Skin epidermis (tissue), 12 donors: ENCODE data around the gene CCDC69.

Experiments used
- H3K27ac ChIP-seq, 21 experiments: fragments of 200-600 bp; sonication (generic) in 11 of 21; one replicate each; pipeline ENCODE4 v1.5.0; 2020; ENCODE audit warnings: mild to moderate bottlenecking in 3 of 21, inconsistent platforms in 2 of 21, moderate library complexity in 2 of 21
- H3K4me3 ChIP-seq, 7 experiments: fragments of 200-600 bp; sonication (generic) in 2 of 7; one replicate each; pipeline ENCODE4 v1.5.0; 2020; ENCODE audit warnings: inconsistent platforms in 2 of 7, mild to moderate bottlenecking in 2 of 7, moderate library complexity in 1 of 7

Gene CCDC69

DNA sequence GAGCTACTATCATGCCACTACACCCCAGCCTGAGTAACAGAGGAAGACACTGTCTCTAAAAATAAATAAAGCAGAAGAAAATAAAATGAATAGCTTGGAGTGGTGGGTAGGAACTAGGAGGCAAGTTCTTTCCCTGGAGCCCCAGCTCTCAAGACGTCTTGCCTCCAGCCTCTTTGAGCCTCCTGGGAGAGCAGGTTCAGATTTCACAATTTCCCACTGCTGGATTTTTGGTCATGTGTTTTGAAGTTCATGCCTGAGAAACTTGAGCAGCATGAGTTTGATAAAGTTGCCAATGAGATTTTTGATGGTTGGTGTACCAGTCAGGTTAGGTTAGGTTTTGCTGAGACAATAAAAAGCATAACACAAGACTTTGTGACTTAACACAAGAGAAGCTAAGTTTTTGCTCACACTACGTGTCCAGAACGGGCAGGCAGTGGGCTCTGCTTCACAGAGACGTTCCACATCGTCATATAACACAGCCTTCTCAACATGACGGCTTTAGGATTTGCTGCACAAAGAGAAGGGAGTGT, 4.1 kb upstream of the CCDC69 start:
- Histone ChIP-seq H3K4me3 (no peak overlapping the region), H3K27ac (no peak overlapping the region)

DNA sequence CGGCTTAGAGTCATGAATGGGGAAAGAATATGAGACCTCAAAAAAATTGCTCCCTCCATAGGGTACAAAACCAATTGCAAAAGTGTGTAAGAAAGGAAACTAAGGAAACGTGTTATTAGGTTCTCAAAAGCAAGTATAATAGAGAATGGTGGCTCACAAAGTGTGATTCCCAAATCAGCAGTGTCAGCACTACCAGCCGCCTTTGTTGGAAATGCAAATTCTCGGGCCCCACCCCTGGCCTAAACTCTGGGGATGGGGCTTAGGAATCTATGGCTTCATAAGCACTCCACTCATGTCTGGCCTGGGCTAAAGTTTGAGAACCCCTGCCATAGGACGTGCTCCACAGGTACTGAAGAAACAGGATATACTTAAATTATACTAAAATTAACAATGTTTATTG, 1.6 kb upstream of the CCDC69 start:
- Histone ChIP-seq H3K4me3 (no peak overlapping the region), H3K27ac (no peak overlapping the region)

DNA sequence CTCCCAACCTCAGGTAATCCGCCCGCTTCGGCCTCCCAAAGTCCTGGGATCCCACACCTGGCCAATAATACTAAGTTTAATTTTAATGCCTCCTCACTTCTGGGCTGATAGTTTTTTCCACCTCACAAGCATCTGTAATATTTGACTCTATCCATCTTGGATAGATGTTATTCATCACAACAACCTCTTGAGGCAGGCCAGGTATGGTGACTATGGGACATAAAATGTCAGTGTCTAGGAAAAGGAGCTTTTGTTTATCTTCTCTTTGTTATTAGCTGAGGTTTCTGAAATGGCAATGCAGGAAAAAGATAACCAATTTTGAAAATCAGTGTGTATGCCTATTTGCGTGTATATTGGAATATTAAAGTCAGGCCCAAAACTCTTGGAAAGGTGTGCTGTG, 1.2 kb upstream of the CCDC69 start:
- Histone ChIP-seq H3K27ac (peak overlapping the region in 1 of 21 experiments; percentile 92), H3K4me3 (no peak overlapping the region)

DNA sequence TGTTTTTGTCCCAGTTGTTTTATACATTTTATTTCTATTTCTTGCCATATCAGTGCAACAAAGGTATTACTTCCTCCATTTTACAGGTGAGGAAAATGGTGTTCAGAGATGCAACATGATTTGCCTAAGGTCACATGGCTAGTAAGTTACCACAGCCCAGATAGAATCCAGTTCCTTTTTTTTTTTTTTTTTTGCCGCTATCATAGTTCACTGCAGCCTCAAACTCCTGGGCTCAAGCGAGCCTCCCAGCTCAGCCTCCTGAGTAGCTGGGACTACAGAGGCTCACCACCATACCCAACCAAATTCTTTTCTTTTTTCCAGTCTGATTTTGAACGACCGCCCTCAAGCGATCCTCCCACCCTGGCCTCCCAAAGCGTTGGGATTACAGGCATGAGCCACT, 480 bp upstream of the CCDC69 start:
- peak overlapping the region in 16 of 21 experiments; percentile 46 to 98 (median 87) for H3K27ac ChIP-seq
- H3K4me3 ChIP-seq: peak overlapping the region; percentile 40 to 75 (median 57)

DNA sequence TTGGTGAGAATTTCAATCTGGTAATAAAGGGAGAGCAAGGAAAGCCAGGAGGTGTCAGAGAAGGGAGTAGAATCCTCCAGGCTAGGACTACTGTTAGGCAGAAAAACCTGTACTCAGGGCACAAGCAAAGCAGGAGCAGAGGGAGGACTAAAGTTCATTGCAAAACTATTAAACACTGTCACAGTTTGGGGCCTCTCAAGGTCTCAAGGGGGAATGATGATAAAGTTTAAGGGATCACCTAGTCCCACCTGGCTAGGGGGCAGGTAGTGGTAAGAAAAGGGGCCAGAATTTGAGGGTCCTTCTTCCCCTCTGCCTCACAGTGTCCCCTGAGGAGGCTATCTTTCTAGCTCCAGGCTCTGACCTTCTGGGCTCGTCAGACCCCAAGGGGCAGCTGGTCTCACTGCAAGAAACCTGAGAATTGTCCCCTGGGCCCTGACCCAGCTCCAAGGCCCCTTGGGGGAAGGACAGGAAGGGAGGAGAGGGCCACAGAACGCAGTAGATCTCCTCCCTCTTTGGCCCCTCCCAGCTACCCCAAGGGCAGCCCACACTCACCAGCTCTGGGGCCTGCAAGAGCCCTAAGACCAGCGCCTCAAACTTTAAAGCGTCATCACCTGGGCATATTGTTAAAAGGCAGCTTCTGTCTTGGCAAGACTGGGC, 974 bp downstream of the CCDC69 start:
- peak overlapping the region in 20 of 21 experiments; percentile 46 to 98 (median 84) for H3K27ac ChIP-seq
- peak overlapping the region; percentile 40 to 75 (median 57) for H3K4me3 ChIP-seq

DNA sequence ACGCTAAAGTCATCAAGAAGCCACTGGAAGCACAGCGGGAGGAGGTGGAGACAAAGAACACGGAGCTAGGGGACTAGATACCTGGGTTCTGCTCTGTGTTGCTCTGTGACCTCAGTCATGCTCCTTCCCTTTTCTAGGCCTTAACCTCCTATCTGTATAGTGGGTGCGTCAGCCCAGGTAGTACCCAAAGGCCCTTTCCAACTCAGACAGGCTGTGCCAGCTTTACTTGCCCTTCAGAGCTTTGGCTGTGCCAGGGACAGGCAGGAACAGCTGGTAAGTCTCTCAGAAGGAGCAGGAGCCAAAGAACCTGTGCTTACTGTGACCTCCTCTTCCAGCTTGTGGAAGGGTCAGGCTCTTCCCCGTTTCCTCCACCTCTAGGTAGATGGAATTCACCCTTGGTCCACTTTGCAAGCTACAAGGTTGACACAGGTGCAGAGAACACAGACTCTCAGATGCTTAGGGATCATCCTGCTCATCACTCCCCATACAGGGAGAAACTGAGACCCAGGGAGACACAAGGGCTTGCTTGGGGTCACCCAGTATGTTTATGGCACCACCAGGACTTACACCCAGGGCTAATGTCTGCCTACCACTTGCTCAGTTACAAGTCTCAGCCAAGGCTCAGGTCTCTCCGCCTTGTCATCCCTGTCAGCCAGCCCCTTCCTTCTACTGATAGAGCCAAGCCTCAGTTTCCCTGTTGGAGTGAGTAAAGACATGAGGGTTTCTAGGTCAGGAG, 1.7 kb downstream of the CCDC69 start:
- H3K27ac ChIP-seq: peak overlapping the region in 18 of 21 experiments; percentile 46 to 98 (median 85)
- peak overlapping the region in 6 of 7 experiments; percentile 40 to 75 (median 64) for H3K4me3 ChIP-seq

DNA sequence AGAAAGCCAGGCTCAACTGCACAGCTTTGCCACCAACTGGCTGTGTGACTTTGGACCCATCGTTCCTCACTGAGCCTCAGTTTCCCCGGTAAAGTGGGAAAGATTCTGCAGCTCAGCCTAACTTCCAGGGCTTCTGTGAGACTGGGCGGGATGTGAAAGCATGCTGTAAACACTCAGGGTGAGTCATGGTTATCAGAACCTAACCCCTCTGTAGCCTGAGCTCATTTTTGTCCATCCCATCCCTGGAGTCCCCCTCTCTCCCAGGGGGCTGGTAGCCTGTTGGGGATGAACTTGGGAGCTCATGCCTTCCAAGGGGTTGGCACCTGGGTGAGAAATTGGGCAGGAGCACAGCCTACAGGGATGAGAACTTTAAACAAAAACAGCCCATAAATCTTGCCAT, 2.3 kb downstream of the CCDC69 start:
- peak overlapping the region in 15 of 21 experiments; percentile 5 to 98 (median 88) for H3K27ac ChIP-seq
- peak overlapping the region in 2 of 7 experiments; percentile 43 to 75 for H3K4me3 ChIP-seq

DNA sequence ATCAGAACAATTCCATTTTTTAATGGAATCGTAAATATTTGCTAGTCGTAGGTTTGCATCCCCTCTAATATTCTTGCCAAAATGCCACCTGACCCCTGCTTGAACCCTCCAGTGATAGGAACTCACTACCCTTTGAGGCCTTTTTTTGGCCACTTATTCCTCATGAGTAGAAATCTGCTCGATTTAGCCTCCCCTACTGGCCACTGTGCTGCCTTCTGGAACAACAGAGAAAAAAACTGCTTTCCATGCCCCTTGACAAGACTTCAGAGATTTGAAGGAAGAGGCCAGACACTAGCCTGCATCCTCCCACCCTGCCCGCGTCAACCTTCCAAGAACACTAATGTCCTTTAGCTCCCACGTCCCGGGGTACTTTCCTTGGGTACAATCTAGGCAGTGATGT, 4.1 kb downstream of the CCDC69 start:
- Histone ChIP-seq H3K4me3 (no peak overlapping the region), H3K27ac (peak overlapping the region in 3 of 21 experiments; percentile 29 to 98 (median 92))

DNA sequence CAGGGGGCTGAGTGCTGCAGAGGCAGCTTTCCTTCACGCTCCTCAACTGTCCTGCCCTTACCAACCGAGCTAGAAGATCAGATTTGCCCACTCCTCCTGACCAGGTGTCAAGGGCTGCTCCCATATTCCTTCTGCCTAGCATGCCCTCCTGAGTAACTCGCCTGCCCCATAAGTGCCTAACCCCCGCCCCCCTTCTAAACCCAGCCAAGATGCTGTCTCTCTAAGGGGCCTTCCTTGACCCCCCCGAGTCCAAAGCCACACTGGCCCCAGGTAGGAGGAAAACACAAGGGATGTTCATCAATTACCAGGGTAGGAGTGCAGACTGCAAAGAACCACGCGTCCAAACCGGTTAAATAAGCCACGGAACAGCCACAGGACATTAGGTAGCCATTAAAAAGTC, 4.8 kb downstream of the CCDC69 start:
- Histone ChIP-seq H3K27ac (peak overlapping the region in 2 of 21 experiments; percentile 3 to 61), H3K4me3 (no peak overlapping the region)

DNA sequence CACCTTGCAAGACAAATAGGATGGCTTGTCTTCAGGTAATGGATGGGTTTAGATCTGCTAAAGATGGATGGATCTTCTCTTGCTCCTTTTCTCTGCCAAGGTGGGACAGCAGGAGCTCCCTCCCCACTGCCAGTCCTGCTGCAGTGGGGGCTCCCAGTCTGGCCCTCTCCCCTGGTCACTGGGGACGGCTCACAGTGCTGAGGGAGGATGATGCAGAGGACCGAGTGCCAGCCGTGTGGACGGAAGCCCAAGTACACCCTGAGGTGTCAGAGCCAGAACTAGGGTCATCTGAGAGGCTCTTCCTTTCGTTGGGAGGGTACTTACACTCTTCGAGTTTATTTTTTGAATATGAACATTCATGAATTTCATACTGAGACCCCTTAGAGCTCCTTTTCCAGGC, 5.7 kb downstream of the CCDC69 start:
- H3K4me3 ChIP-seq: no peak overlapping the region
- H3K27ac ChIP-seq: peak overlapping the region in 4 of 21 experiments; percentile 22 to 67 (median 60)

DNA sequence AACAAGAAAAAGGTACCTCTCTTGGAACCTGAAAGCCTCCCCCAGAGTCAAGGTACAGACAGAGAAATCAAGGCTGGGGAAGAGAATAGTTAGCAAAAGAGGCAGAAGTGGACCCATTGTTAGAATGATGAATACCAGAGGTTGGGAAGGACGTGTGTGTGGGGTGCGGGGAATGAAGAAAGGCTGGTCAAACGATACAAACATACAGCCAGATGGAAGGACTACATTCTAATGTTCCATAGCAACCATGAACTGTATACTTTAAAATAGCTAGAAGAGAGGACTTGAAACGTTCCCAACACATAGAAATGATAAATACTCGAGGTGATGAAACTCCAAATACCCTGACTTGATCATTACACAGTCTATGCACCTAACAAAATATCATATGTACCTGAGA, 7.1 kb downstream of the CCDC69 start:
- Histone ChIP-seq H3K27ac (peak overlapping the region in 4 of 21 experiments; percentile 15 to 67 (median 60)), H3K4me3 (no peak overlapping the region)

DNA sequence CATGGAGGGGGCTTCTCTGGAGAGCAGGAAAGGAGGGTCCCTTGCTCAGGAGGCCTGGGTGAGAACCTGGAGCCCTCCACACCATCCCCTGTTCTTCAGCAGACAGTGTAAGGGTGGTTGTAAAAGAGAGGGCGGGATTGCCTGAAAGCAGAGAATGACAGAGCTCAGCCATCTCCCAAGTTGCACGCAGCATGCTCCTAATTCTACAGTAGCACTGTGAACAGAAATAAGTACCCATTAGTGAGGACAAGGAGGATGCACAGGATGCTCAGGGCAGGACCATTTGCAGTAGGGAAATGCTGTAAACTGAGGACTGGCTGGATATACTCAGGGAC, 8.4 kb downstream of the CCDC69 start:
- Histone ChIP-seq H3K4me3 (no peak overlapping the region), H3K27ac (peak overlapping the region in 18 of 21 experiments; percentile 33 to 93 (median 82))

DNA sequence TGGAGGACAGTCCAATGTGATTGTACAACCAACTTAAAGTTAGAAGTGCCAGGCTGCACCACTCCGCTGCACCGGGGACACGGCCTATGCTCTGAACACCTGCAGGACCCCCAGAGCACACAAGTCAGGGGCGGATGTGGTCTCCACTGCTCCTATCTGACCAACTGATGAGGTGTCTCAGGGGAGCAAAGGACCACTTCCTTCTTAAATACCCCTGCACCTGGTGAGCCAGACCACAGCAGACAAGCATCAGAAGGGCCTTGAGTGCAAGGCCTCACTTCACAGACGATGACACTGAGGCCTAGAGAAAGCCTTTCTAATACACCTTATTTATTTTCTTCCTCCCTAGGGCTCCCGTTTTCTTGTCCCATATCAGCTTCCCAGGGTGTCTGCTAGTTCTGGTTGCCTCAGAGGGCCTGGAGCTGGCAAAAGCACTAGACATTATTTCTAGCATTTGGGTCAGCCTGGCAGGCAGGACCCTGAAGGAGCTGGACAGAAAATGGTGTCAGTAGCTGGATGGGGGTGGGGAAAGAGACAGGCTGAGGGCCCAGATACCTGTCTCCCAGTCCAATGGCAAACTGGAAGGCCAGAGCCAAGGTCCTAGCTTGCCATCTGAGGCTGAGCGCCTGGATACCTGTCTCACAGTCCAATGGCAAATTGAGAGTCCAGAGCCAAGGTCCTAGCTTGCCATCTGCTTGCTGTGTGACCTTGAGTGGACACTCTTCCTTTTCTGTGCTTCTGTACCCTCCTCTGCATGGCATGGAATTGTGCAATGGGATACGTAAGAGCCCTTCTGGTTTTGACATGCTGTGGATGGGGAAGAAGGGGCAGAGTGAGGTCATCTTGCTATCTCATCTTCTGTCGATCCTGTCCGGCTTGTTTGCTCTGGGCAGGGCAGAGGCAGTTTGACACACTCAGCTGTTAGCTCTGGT, 9.0 kb downstream of the CCDC69 start:
- Histone ChIP-seq H3K4me3 (no peak overlapping the region), H3K27ac (peak overlapping the region in 20 of 21 experiments; percentile 45 to 93 (median 82))

DNA sequence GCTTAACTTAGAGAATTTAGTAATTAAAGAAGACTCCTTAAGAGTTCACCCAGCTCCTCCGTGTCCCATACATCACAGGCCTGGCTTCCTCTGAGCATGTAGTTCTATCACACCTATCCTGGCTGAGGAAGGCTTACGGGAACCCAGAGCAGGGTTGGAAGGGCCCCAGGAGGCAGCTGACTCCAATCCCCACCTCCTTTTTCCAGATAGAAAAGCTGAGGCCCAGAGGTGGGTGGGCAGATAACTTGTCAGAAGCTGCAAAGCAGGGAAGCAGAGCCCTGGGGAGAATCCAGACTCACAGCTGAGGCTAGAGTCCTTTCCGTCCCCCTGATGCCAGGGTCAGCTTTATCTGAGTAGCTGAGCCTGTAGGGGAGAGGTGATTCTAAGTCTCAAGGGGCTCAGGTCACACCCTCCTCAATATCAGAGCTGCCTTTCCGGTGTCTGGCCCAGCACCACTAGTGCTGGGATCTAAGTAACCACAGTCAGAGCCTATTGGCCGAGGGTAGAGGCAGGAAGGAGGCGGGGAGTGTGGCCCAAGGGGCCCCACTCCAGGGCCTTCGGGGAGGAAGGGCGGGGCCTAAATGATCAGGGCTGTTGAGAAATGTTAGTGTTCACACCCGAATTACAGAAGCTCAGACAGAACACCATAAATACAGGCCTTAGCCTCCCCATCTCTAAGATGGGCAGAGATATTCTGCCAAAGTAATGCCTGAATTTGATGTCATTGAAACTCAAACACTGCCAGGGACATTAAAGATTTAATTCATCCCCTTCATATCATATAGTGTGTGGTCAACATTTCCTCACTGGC, 9.9 kb downstream of the CCDC69 start:
- H3K27ac ChIP-seq: peak overlapping the region; percentile 24 to 93 (median 81)
- H3K4me3 ChIP-seq: peak overlapping the region in 2 of 7 experiments; percentile 7 to 17

DNA sequence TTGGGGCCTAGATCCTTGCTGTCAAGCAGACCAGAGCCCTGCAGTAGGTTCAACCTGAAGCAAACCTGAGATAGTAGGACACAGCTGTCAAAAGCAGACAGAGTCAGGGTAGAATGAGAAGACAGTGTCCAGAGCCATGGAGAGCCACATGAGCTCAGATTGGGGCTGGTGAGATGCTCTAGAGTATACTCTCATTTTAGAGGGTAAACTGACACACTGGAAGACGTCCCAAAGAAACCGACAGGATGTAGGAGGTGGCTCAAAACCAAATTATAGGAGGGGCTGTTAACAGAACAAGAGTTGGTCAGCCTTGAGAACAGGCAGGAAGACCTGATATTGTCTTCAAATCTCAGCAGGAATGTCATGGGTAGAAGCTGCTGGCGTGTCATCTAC, 11.5 kb downstream of the CCDC69 start:
- Histone ChIP-seq H3K4me3 (no peak overlapping the region), H3K27ac (peak overlapping the region in 18 of 21 experiments; percentile 12 to 93 (median 74))

DNA sequence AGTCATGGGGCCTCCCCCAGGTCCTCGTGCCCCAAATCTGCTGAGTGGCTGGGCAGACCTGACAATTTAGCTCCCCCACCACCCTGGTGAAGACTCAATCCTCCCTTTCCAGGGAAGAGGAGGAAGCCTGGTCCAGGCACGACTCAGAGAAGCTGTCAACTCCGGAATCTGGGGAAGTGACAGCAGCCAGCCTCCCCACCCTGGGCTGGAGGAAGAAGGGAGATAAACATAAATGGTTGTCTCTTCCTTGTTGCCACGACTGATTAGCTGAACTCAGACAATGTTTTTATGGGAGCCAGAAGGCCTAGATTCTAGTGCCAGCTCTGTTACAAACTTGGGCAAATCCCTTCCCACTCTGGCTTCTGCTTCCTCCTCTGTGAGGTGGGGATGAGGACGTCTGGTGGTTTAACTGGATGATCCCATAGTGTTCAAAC, 15.4 kb downstream of the CCDC69 start:
- peak overlapping the region in 18 of 21 experiments; percentile 11 to 82 (median 59) for H3K27ac ChIP-seq
- no peak overlapping the region for H3K4me3 ChIP-seq

DNA sequence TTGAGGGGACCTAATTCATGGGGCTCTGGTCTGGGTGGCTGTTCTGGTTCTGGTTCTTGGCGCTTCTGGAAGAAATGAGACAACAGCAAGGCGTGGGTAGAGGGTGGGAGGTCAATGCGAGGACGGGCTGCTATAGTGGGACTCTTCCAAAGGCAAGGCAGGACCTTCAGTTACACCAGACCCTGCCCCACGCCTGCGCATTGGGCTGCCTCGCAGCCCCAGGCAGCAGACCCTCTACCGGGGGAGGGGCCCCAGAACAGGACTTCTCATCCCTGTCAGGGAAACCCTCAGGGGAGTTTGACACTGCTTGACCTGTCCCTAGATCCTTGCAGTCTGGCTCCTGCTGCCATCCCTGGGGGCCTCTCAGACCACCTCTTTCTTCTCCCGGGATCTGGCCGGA, 18.5 kb downstream of the CCDC69 start:
- no peak overlapping the region for H3K4me3 ChIP-seq
- no peak overlapping the region for H3K27ac ChIP-seq

DNA sequence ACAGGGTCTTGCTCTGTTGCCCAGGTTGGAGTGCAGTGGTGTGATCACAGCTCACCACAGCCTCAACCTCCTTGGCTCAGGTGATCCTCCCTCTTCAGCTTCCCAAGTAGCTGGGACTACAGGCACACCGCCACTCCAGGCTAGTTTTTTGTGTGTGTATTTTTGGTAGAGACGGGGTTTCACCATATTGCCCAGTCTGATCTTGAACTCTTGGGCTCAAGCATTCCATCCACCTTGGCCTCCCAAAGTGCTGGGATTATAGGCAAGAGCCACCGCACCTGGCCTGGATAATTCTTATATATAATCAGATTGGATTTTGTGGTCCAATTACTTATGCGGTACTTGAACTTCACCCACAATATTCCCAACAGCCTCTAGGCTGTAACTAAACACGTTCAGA, 19.8 kb downstream of the CCDC69 start:
- H3K27ac ChIP-seq: no peak overlapping the region
- H3K4me3 ChIP-seq: no peak overlapping the region
